Right lobe of liver (tissue), 4 donors: ENCODE data around the gene LENG9.

ENCODE experiments used
- POLR2A ChIP-seq: fragments of 450-650 bp; IDR thresholded peaks from one replicate; pipeline ENCODE4 v1.6.1; 2017; ENCODE audit warnings: antibody characterized with exemption, mild to moderate bottlenecking
- TF ChIP-seq, protein P1 (sequence below), 4 donors: fragments of 200-600 bp in 3 of 4; fragments of 450-650 bp in 1 of 4; IDR thresholded peaks; one replicate each; pipeline versions ENCODE4 v1.5.1 to v1.8.0; 2016 to 2022; ENCODE audit warnings: antibody characterized with exemption in 4 of 4, mild to moderate bottlenecking in 2 of 4
- donor health status: DM: no; HTN: no; CAD: no.
- donor health status: DM: no; HTN: no; CAD: no.
- donor health status: DM: no; HTN: yes; CAD: no.

DNA sequence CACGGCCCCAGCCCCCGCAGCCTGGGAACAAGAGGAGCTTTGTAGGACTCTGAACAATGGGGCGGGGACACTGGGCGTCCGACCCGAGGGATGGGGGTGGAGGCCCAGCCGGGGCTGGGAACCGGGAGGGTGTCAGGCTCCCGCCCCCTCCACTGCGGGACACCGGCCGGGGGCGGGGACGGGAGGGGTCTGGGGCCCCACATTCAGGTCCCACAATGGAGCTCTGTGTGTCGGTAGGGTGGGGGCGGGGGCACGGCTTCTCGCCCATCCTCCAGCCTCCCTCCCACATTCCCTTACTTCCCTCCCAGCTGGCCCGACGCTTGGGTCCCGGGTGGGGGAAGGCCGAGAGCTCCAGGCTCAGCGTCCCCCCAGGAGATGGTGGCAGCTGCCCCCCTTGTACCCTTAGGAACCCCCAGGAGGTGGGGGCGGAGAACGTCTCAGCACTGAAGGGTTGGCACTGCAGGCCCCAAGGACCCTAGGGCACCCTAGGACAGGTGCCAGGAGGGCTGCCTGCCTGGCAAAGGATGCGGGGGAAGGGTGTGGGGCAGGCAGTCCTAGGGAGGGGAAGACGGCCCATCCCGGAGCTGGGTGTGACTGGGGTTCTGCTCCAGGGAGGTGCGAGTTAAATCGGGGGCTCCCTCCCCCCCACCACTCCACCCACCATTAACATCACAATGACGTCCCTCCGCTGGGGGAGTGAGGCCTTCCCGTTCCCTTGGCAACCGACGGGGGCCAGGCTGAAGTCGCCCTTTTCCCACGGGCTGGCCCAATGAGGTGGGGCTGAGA lies 43.0 kb downstream of the LENG9 start:
- no peak for TF ChIP-seq POLR2A
- TF ChIP-seq, protein P1, sequence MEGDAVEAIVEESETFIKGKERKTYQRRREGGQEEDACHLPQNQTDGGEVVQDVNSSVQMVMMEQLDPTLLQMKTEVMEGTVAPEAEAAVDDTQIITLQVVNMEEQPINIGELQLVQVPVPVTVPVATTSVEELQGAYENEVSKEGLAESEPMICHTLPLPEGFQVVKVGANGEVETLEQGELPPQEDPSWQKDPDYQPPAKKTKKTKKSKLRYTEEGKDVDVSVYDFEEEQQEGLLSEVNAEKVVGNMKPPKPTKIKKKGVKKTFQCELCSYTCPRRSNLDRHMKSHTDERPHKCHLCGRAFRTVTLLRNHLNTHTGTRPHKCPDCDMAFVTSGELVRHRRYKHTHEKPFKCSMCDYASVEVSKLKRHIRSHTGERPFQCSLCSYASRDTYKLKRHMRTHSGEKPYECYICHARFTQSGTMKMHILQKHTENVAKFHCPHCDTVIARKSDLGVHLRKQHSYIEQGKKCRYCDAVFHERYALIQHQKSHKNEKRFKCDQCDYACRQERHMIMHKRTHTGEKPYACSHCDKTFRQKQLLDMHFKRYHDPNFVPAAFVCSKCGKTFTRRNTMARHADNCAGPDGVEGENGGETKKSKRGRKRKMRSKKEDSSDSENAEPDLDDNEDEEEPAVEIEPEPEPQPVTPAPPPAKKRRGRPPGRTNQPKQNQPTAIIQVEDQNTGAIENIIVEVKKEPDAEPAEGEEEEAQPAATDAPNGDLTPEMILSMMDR (IDR thresholded peaks at IDR 0.05) = no peak
